Stimulated activated CD8-positive, alpha-beta memory T cell treated with anti-CD3 and anti-CD28 coated beads, Interleukin-7, amount 100 ng/mL, for 48 hours (primary cell): ENCODE results near the gene NR3C1.
"Not testable (repeated sequence)": the region's sequence is repeated elsewhere in the genome, so short reads cannot be mapped to it uniquely, and the experiment has no call there.

ENCODE experiments used
- DNase-seq, 2 donors: peaks; one replicate each; pipeline ENCODE4 v3.0.0-alpha.2; 2020; ENCODE audit warnings: low read depth in 1 of 2; ENCODE audit errors: extremely low read depth in 1 of 2

The NR3C1 gene

DNA sequence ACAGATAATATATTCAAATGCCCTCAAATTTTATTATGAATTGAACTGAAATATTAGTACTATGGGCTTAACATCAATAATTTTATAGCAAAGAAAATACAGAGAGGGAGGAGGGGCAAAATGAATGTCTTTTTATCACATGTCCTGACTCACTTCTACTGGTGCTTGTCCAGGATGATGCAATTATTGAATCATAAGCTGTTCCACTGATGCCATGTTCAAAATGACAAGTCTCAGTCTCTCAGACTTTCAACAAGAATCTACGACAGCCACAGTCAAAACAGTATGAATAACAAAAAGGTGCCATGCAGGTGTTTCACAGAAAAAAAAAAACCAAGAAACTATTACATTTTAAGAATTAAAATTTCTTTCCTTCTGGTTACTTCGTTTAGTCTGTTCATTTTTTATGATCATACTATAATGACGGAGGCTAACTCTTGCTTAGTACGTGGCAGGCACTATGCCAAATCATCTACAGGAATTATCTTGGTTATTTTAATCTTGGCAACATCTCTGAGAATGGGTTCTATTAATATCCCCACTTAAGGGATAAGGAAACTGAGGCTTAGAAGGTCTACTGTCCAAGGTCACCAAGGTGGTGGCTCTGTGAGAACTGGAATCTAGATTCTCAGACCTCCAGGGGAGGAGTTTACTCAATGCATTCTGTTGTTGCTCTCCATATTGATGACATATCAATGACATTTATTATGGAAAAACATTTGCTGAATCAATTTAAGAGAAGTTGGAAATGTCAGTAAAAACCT lies 61.5 kb downstream of the NR3C1 start:
- no peak for DNase-seq

DNA sequence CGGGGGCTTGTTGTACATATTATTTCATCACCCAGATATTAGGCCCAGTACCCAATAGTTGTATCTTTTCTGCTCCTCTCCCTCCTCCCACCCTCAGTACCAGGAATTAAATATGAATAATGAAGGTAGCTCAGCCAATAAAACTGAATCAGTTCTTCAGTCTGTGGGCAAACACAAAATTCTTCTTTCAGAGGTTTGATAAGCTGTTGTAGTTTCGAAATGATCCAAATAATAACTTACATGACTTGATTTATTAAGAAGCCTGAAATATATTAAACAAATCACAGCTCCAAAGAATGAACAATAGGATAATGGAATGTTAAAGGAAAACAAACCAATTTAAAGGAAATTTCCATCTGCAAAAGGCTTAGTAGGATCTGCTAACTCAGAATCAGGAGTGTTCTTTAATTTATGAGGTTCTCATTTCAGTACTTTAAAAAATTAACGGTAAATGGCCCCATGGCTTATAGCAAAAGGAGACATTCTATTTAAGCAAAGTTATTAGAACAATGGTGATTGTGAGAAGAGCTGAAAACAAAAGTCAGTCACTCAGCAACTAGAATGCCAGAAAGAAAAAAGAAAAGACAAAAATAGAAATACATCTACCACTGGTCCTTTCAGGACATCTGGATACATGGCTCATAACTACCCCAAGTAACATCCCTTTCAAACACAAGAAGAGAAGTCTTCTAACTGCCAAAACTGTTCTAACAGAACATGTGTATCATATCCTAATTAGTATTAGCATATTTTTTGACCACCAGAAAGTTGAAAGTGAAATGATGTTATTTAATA lies 62.4 kb downstream of the NR3C1 start:
- no peak for DNase-seq

DNA sequence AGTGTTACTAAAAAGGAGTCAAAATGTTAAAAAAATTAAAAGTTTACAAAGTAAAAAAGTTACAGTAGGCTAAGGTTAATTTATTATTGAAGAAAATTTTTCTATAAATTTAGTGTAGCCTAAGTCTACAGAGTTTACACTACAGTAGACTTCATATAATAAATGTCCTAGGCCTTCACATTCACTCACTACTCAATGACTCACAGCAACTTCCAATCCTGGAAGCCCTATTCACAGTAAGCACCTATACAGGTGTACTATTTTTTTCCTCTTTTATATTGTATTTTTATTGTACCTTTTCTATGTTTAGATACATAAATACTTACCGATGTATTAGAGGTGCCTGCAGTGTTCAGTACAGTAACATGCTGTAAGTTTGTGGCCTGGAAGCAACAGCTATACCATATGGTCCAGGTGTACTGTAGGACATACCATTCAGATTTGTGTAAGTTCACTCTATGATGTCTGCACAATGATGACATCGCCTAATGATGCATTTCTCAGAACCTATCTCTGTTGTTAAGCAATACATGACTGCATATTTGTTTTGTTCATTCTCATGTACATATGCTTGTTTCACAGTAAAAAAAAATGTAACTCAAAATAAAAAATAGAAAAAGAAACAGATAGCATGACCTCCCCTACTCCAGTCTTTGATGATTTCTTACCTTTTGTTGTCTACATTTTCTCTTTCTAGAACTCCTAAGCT lies 64.7 kb downstream of the NR3C1 start:
- no peak for DNase-seq

DNA sequence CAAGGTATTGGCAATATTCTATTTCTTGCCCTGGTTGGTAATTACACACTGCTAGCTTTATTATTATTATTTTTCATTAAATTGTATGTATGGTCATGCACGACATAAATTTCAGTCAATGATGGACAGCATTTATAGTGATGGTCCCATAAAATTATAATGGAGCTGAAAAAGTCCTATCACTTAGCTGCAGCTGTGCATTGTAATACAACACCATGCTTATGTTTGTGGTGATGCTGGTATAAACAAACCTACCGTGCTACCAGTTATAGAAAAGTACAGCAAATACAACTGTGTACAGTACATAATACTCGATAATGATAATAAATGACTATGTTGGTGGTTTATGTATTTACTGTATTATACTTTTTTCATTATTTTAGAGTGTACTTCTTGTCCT lies 65.5 kb downstream of the NR3C1 start:
- DNase-seq: no peak

DNA sequence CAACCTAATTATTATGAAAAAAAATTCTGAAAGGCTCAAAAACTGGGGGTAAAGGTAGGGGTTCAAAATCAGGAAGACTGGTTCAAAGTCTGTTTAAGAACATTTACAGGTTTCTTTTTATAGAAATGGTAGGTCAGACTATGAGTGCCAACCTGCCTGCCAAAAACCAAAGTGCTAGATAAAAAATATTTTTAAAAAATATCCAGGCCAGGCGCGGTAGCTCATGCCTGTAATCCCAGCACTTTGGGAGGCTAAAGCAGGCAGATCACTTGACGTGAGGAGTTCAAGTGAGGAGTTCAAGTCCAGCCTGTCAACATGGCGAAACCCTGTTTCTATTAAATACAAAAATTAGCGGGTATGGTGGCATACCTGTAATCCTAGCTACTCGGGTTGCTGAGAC lies 67.0 kb downstream of the NR3C1 start:
- no peak for DNase-seq

DNA sequence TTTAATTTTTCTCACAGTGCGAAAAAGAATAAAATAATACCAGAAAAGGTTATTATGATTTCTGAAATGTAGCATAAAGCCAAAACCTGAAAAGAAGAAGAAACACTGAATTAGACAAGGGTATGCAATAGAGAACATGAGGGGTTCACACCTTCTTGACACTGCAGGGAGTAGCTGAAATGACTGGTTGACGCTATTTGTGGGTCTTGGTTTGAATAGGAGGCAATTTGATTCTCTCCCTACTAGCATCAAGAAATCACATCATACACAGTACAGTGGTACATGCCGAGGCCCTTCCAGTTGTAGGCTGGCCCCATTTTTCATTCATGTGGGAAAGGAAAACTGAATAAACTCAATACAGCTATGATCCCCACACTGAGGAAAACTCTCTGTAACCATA lies 68.6 kb downstream of the NR3C1 start:
- no peak for DNase-seq

DNA sequence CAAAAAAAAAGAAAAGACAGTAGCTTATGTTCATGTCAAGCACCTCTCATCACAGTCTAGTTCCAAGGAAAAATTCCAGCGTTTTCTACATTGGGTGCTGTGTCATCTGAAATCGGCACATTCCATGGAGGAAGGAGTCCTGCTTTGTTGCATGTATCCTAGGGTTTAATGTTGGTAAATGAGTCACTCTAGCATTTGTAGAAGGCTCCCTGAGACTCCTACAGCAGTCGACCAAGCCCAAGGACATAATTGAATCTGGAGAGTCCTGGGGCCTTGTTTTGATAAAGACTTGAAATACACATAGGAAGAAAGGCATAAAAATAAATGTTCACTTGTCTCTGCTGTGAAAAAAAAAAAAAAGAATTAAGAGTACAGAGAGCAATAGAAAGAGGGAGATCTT lies 69.1 kb downstream of the NR3C1 start:
- not testable (repeated sequence) for DNase-seq

DNA sequence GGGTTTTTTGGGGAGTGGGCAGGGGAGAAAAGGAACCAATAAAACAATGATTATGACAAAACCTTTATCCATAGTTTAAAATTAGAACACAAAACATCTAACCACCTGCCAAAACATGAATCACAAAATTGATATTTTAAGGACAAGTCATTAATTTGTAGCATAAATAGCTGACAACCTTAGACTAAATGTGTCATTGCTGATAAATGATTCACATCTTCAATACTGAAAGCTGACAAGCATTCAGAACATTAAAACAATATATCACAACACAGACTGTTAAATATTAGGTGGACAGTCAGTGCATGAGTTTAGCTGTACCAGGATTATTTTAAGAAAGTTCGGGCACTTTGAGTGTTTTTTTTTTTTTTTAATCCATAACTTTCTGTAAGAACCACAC lies 71.5 kb downstream of the NR3C1 start:
- no peak for DNase-seq

DNA sequence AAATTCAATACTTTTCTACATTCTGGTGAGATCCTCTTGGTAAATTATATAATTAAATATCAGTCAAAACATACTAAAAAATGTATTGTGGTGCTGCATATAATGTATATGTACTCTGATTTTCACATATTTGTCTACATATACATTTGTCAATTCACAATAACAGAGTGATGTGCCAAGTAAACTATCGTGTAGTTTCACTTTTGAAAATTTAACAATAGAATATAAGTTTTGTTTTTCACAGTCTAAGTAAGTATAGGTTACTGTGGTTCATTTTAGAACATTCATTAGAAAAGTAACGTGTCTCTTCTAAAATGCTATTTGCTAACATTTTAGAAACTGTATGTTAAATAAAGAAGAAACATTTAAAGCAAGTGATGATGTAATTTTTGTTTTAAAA lies 73.6 kb downstream of the NR3C1 start:
- DNase-seq: no peak

DNA sequence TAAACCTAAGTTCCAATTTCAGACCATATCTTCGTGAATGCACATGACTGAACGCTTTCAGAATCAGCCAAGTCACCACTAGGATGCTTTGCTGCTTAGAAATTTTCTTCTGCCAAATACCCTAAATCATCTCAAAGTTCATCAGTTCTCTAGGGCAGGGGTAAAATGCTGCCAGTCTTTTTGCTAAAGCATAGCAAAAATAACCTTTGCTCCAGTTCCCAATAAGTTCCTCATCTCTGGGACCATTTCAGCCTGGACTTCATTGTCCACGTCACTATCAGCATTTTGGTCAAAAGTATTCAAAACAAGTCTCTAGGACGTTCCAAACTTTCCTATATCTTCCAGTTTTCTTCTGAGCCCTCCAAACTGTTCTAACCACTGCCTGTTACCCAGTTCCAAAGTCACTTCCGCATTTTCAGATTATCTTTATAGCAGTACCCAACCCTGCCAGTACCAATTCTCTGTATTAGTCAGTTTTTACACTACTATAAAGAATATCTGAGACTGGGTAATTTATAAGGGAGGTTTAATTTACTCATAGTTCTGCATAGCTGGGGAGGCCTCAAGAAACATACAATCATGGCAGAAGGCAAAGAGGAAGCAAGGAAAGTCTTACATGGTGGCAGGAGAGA lies 74.8 kb downstream of the NR3C1 start:
- no peak for DNase-seq

DNA sequence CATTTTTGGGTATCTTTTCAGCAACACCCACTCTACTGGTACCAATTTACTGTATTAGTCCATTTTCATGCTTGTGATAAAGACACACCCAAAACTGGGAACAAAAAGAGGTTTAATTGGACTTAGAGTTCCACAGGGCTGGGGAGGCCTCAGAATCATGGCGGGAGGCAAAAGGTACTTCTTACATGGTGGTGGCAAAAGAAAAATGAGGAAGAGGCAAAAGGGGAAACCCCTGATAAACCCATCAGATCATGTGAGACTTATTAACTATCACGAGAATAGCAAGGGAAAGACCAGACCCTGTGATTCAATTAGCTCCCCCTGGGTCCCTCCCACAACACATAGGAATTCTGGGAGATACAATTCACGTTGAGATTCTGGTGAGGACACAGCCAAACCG lies 78.4 kb downstream of the NR3C1 start:
- DNase-seq: not testable (repeated sequence)

DNA sequence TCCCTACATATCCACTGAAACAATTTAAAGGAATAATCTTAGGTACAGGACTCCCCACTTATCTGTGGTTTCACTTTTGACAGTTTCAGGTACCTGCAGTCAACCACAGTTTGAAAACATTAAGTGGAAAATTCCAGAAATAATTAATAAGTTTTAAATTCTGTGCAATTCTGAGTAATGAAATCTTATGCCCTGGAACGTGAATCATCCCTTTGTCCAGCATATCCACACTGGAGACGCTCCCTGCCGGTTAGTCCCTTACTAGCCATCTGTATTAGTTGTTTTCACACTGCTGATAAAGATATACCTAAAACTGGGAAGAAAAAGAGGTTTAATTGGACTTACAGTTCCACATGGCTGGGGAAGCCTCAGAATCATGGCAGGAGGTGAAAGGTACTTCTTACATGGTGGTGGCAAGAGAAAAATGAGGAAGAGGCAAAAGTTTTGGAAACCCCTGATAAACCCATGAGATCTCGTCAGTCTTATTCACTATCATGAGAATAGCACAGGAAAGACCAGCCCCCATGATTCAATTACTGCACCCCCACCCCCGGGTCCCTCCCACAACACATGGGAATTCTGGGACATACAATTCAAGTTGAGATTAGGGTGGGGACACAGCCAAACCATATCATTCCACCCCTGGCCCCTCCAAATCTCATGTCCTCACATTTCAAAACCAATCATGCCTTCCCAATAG lies 80.4 kb downstream of the NR3C1 start:
- not testable (repeated sequence) for DNase-seq

DNA sequence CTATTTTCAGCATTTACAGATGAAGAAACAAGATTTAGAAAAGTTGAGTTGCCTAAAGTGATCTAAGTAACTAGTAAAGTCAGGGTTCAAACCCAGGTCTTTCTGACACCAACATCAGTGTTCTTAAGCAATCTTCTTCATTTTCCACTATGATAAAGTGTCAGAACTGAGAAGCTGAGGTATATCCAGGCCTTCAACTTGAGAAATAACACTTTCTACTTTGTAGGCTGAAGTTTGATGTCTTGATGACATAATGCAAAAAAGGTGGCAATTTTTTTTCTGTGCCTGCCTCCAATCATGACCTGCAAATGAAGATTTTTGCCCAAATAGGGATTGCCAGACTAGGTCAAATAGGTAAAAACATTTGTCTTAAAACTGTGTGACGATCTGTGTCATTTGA lies 81.3 kb downstream of the NR3C1 start:
- no peak for DNase-seq

DNA sequence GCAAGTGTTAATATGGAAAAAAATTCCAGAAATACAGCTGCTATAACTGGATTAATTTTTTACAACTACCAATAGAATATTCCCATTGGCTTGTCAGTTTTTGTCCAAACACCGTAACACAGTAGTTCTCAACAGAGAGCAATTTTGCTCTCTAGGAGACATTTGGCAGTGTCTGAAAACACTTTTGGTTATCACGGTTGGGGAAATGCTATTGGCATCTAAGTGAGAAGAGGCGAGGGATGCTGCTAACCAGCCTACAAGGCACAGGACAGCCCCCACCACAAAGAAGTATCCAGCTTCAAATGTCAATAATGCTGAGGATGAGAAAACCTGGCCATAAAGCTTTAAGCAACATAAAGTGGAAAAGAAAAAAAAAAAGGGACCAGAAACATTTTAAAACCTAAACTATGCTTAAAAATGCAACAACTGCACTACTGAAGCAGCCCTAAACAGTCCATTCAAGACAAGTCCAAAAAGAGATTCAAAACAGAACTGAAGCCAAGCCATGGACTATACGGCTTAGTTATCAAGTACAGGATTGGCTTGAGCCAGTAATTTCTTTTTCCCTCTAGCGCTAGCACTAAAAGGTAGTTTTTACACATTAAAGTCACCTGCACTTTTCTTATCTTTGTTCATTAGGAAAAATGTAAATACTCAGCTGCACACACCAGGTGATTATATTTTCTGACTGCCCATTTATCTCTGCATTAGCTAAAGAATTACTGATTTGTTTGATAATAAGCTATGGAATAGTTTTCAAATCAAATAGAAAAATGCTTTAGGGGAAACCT lies 83.9 kb downstream of the NR3C1 start:
- no peak for DNase-seq

DNA sequence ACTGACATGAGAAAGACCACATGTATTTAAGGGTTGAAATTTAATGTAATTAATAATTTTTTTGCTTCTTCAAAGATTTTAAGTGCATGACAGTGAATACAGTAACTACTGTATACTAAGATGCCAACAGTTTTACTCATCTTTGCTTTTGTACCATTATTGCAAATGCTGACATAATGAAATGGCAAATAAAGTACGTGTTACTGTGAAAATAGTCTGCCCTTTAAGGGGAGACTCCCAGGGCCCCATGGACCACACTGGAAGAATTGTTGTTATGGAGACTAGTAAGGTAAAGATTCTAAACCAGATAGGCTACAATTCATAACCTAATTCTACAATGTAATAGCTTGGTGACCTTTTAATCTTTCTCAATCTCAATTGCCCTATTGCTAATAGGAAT lies 84.7 kb downstream of the NR3C1 start:
- DNase-seq: no peak

DNA sequence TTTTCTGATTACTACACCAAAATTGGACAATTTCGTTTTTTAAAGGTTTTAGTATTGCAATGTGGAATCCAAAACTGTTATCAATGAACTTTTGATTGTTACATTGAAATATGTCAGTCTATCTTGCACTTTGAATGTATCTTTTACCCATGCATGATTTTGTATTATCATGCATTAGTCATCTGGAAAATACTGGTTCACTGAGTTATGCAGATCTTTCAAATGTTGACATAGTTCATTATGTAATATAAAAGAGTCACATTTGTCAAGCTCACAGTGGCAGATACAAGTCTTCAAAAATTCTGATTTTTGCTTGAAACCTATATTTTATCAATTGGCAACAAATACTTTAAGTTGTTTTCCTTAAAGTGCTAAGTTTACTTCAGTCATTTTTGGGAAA lies 85.2 kb downstream of the NR3C1 start:
- DNase-seq: no peak

DNA sequence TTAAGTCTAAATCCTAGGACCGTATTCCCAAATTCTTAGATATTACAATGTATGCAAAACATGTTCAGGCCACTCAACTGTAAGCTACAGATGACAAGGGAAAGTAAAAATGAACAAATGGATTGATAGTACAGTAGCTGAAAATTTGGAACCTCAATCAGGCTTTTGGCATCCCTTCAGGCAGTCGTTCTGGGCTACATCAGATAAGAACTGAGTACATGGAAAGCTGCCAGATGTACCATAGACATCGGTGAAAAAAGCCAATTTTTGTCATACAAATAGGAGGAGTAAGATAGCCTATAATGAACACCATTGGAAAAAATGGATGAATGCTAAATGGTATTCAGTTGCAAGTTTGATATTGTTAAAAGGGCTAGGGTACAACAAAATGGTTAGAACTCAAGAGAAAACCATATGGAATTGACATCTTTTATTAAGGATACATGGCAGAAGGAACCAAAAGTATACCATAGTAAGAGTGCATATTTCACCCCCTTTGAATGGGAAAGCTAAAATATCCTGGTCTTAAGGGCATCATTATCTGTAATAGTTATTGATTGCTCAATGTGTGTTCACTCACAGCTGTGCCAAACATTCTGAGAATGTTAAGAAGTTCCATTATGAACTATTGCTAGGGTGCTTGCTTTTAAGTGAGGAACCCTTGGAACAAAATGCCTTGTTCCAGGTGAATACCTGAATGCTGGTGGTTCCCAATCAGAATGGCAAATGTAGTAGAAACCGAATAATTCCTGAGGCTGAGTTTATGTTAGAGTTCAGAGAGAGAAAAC lies 86.4 kb downstream of the NR3C1 start:
- no peak for DNase-seq

DNA sequence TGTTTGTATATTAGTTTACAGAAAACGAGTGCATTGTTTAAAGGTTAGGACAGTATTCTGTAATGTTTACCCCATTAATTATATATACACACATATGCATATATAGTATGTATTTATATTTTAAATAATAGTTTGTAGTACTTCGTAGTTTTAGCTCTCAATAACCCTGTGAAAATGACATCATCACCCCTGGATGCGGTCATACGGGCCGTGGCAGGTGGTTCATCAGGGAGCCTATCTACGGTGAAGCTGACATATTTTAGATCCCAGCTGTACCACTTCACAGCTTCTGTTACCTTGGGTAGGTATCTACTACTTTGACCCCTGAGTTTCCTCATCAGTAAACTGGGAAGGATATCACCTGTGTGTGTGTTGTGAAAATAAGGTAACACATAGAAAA lies 87.1 kb downstream of the NR3C1 start:
- DNase-seq: no peak

DNA sequence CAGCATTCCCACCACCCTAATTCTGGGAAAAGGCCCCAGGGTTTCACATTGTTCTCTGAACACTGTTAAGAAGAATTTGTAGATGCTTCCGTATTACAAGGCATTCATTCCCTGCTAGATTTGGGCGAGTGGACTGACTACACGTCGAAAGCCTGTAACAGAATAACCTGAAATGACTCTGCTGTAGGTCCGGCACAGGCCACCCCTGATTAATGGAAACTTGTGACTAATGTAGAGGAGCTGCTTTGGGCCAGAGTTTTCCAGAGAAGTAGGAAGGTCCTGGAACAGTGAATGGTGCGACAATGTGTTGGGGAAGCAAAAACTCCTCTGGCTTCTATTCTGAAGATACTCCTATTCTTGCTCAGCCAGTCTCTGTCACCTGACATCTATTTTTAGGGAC lies 87.6 kb downstream of the NR3C1 start:
- DNase-seq: no peak
